NCI-H526 (cell line): Measurements from ENCODE around the gene SLC22A17.

Experiments
- DNase-seq, 2 experiments: peaks; one replicate each; lab custom pipeline; 2025; lab: John Stamatoyannopoulos, UW

The SLC22A17 gene

GRCh38 chr14:23307687-23308644 lies 44.7 kb downstream of the SLC22A17 start:
- no peak for DNase-seq

- DNase-seq, result no peak
These were observed 45.5 kb downstream of the SLC22A17 start for GRCh38 chr14:23307146-23307530.

GRCh38 chr14:23306412-23307145 lies 46.1 kb downstream of the SLC22A17 start, which contains the start of gene BCL2L2:
BCL2L2 (plus strand) TSS chr14:23306833; CDS start chr14:23307768, 935 bp downstream.
- DNase-seq, result peak; percentile 78 to 95

- peak; percentile 54 to 88 for DNase-seq
These were observed 50.1 kb downstream of the SLC22A17 start, which contains the start of gene PPP1R3E for GRCh38 chr14:23302290-23303225. PPP1R3E (minus strand) TSS chr14:23302859; CDS start chr14:23302576, 283 bp downstream.

GRCh38 chr14:23301969-23302289 lies 50.8 kb downstream of the SLC22A17 start:
- no peak for DNase-seq

- peak; percentile 93 to 98 for DNase-seq
These were observed 51.3 kb downstream of the SLC22A17 start for GRCh38 chr14:23301288-23301968.

GRCh38 chr14:23300687-23301223 lies 51.9 kb downstream of the SLC22A17 start:
- DNase-seq, result peak in 1 of 2 experiments; percentile 28

- DNase-seq, result no peak
These were observed 52.6 kb downstream of the SLC22A17 start for GRCh38 chr14:23299986-23300686.

GRCh38 chr14:23299211-23299957 lies 53.3 kb downstream of the SLC22A17 start:
- peak; percentile 29 to 42 for DNase-seq

GRCh38 chr14:23297611-23298277 lies 54.9 kb downstream of the SLC22A17 start:
- no peak for DNase-seq

GRCh38 chr14:23297096-23297495 lies 55.6 kb downstream of the SLC22A17 start:
- no peak for DNase-seq
